Rectal smooth muscle tissue (tissue), 1 donor: ENCODE data around the gene PBX4.

Source experiments
- H3K27ac ChIP-seq: one replicate; pipeline ENCODE4 v1.7.0; 2013; ENCODE audit warnings: low read depth, low read length, inconsistent platforms
- H3K27me3 ChIP-seq: one replicate; pipeline ENCODE4 v1.7.0; 2013; ENCODE audit warnings: low read length; ENCODE audit not compliant: control insufficient read depth, insufficient read depth
- H3K36me3 ChIP-seq: one replicate; pipeline ENCODE4 v1.7.0; 2013; ENCODE audit warnings: low read length; ENCODE audit not compliant: control insufficient read depth, insufficient read depth
- H3K4me1 ChIP-seq: one replicate; pipeline ENCODE4 v1.7.0; 2013; ENCODE audit warnings: low read length; ENCODE audit not compliant: control insufficient read depth, insufficient read depth
- H3K4me3 ChIP-seq: one replicate; pipeline ENCODE4 v1.7.0; 2013; ENCODE audit warnings: low read length
- H3K9ac ChIP-seq: one replicate; pipeline ENCODE4 v1.7.0; 2013; ENCODE audit warnings: low read length

PBX4 gene

DNA sequence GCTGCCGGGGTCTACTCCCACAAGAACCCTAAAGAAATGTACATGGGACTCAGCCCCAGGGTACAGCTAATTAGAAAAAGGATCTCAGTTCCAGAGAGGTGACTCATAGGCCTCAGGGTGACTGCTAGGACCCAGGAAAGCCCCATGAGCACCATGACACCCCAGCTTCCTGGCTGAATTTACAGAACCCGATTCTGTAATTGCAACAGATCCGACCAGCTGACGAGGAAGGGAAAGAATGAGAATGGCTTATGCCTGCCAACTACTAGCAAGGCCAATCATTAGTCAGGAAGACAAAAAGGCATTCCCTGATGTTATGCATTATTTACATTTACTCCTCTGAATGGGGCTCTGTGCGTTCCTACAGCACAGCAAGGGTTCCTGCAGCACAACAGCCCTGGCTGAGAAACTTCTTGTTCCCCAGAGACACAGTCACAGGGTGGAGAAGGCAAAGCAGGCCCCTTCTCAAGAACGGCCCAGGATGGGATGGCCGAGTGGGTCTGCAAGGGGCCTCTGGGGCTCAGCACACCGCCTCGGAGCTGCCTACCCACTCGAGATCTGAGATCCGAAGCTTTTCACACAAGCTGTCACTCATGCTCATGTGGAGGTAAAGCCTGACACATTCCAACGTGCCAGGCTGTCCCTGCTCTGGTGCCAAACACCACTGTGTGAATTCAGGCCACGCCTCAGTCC, 27.2 kb downstream of the PBX4 start:
- Histone ChIP-seq H3K4me3 (peak overlapping the region; percentile 44), H3K27ac (peak overlapping the region; percentile 40), H3K27me3 (no peaks in the 10 kb centered on the region), H3K36me3 (no peaks in the 10 kb centered on the region), H3K4me1 (peaks cover 7% of the 10 kb centered on the region), H3K9ac (no peak overlapping the region)

DNA sequence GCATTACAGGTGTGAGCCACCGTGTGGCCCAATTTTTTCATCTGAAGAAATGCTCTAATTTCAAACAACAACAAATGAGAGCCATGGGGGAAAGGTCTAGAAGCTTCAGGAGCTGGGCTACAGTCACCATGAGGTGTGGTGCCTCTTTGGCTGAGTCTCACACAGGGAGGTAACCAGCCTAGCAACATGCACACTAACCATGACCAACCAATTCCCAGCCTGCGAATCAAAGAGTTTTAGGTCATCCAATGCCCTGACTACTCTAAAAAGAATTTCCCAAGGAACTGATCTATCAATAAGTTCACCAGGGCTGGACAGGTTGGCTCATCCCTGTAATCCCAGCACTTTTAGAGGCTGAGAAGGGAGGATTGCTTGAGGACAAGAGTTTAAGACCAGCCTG, 29.9 kb downstream of the PBX4 start:
- H3K27ac ChIP-seq: no peak overlapping the region
- no peak overlapping the region for H3K9ac ChIP-seq
- no peak overlapping the region for H3K4me3 ChIP-seq
- no peaks in the 10 kb centered on the region for H3K27me3 ChIP-seq
- H3K36me3 ChIP-seq: no peaks in the 10 kb centered on the region
- peaks cover 7% of the 10 kb centered on the region for H3K4me1 ChIP-seq

DNA sequence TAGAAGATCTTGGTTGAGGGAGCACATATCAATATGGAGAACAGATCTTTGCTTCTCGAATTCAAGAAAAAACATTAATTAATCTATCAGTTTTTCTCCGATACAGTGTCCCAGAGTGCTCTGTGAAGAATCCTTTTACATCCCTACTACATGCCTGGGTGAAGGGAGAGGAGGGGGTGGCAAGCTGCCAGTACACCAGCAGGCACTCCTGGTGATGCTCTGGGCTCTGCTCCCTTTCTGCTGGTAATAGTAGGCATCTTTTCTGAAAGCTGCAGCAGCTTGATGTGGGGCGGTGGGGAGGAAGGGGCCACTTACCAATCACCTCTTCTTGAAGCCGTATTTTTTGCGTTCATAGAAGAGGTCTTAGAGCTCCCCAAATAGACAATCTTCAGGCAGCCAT, 30.7 kb downstream of the PBX4 start:
- no peak overlapping the region for H3K9ac ChIP-seq
- no peaks in the 10 kb centered on the region for H3K36me3 ChIP-seq
- H3K4me3 ChIP-seq: no peak overlapping the region
- no peak overlapping the region for H3K27ac ChIP-seq
- H3K4me1 ChIP-seq: peaks cover 7% of the 10 kb centered on the region
- no peaks in the 10 kb centered on the region for H3K27me3 ChIP-seq

DNA sequence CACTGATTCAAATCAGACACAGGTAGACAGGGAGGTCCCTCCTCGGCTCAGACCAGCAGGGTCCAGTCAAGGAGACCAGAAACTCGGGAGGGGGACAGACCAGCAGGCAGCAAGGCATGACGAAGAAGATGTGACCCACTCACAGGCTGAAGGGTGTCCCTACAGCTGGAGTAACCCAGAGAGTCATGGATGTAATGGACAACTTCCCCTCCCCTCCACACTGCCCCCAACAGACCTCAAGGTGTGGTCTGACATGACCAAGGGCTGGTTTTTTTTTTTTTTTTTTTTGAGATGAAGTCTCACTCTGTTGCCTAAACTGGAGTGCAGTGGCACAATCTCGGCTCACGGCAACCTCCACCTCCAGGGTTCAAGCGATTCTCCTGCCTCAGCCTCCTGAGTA, 34.1 kb downstream of the PBX4 start:
- H3K4me1 ChIP-seq: no peaks in the 10 kb centered on the region
- no peak overlapping the region for H3K9ac ChIP-seq
- no peak overlapping the region for H3K27ac ChIP-seq
- H3K27me3 ChIP-seq: no peaks in the 10 kb centered on the region
- H3K4me3 ChIP-seq: no peak overlapping the region
- H3K36me3 ChIP-seq: no peaks in the 10 kb centered on the region

DNA sequence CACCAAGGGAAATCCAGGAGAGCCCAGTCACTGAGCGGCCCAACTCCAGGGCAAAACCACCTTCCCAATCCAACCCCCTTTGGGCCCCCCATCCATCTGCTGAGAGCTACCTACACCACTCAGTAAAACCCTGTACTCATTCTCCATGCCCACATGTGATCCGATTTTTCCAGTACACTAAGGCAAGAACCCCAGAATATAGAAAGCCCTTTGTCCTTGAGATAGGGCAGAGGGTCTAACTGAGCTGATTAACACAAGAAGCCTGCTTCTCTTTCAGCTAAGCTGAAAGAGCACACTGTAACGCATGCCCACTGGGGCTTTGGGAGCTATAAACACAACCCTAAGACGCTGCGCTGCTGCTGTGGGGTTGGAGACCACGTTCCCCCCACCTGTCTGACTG, 36.0 kb downstream of the PBX4 start:
- Histone ChIP-seq H3K27me3 (no peaks in the 10 kb centered on the region), H3K4me3 (no peak overlapping the region), H3K36me3 (no peaks in the 10 kb centered on the region), H3K4me1 (no peaks in the 10 kb centered on the region), H3K9ac (no peak overlapping the region), H3K27ac (no peak overlapping the region)

DNA sequence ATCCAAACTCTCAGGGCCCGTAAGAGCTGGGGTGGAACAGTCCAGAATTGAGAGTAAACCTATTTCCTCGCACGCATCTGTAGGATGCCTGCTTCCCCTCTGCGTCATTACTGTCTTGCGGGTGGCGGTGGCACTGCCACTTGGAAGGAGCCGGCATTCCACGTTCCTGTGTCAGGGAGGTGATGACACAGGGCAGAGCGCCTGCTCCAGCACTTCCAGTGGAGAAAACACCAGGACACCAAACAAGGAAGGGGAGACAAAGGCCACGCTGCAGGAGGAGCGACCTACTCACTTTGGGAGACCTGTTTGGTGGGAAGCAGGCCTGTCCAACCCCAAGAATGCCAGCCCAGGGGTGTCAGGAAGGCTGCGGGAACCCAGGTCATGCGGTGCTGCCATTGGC, 37.1 kb downstream of the PBX4 start:
- Histone ChIP-seq H3K36me3 (no peaks in the 10 kb centered on the region), H3K4me3 (no peak overlapping the region)

DNA sequence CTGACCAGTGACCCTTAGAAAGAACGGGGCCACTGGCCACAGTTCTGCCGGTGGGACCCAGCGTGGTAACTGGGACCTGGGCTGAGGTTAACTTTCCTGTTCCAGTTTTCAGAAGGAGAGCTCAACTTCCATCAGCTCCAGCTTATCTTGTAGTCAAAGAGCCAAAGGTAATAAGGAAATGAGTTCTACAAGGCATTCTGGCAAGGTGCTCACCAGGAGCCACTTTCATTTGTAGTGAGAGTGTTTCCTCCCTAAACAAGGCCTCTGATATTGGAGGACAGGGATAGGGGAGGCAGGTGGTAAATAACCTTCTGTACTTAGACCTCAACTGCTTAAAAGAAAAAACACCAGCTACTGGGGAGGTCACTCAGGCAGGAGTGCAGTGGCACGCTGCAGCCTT, 38.1 kb downstream of the PBX4 start:
- Histone ChIP-seq H3K9ac (no peak overlapping the region), H3K4me1 (no peaks in the 10 kb centered on the region), H3K36me3 (no peaks in the 10 kb centered on the region), H3K27ac (no peak overlapping the region), H3K4me3 (no peak overlapping the region), H3K27me3 (no peaks in the 10 kb centered on the region)

More for the DNA sequence above, 37.1 kb downstream of the PBX4 start:
- Histone ChIP-seq H3K27me3 (no peaks in the 10 kb centered on the region), H3K9ac (no peak overlapping the region), H3K27ac (no peak overlapping the region), H3K4me1 (no peaks in the 10 kb centered on the region)

DNA sequence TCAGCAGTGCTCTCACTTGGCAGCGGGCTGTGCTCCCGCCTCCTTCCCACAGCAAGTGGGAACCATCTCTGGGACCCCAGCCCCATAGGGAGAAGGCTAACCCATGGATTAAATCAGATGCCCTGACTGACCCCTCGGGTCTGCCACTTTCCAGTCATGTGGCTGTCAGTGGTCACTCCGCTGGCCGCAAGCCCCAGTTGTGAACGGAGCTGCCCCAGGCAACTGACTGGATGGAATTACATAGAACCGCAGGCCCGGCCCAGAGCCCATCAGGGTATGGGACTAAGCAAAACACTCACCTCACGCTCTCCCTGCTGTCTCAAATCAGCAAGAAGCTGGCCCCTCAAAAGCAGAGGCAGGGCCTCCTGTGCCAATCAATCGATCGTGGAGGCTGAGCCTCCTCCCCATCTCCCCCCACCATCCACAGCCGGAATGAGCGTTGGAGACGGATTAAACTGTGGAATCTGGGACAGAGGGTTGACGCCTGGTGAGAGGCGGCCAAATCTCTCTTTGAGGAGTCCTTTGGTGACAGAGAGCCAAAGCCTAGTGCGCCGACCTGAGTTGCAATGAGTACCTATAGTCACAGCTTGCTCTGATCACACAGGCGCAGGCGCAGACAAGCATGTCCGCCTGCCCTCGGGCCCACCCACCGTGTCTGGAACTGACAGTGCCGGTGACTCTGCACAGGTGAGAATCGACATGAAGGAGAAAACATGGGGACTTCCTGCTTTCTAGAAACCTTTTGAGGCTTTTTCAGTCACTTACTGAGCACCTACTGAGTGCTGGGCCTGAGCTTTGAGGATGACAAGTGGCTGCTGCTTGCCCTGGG, 38.7 kb downstream of the PBX4 start:
- no peak overlapping the region for H3K27ac ChIP-seq
- H3K4me3 ChIP-seq: no peak overlapping the region
- no peaks in the 10 kb centered on the region for H3K36me3 ChIP-seq
- no peaks in the 10 kb centered on the region for H3K27me3 ChIP-seq
- no peaks in the 10 kb centered on the region for H3K4me1 ChIP-seq
- no peak overlapping the region for H3K9ac ChIP-seq

DNA sequence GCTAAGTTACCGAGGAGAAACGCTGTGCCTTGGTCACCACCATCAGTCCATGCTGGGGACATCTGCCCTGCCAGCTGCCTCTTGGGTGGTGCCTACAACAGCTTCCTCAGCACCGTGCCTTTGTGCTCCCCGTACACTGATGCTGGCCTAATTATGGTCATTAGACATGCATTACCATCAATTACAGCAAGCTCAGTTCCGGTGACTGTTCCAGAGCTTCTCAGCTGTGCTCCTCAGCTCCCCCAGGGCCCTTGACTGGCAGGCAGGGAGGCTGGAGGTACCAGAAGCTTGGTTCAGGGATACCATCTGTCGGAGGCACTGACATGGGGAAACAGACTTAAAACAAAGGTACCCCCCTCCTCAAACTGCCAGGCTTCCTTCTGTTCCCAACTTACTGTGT, 40.2 kb downstream of the PBX4 start:
- Histone ChIP-seq H3K4me1 (no peaks in the 10 kb centered on the region), H3K36me3 (no peaks in the 10 kb centered on the region), H3K27me3 (no peaks in the 10 kb centered on the region), H3K9ac (no peak overlapping the region), H3K27ac (no peak overlapping the region), H3K4me3 (no peak overlapping the region)

DNA sequence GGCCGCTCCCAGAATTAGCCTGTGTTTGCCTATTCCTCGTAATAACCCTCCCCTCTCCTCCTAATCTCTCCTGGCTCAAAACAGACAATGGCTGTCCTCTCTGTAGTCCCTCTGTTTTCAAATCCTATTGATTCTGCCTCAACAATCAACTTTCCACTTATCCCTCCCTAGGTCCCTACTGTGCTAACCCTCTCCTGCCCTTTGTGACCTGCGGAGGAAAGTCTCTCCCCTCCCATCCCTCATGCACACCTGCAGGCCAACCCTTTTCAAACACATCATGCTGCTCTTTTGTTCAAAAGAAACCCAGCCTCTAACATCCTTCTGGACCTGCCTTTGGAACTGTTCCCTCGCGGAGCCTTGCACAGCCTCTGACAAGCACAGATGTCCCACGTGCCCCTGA, 43.1 kb downstream of the PBX4 start:
- Histone ChIP-seq H3K36me3 (no peaks in the 10 kb centered on the region), H3K27ac (no peak overlapping the region), H3K4me3 (no peak overlapping the region), H3K27me3 (no peaks in the 10 kb centered on the region), H3K9ac (no peak overlapping the region), H3K4me1 (no peaks in the 10 kb centered on the region)

DNA sequence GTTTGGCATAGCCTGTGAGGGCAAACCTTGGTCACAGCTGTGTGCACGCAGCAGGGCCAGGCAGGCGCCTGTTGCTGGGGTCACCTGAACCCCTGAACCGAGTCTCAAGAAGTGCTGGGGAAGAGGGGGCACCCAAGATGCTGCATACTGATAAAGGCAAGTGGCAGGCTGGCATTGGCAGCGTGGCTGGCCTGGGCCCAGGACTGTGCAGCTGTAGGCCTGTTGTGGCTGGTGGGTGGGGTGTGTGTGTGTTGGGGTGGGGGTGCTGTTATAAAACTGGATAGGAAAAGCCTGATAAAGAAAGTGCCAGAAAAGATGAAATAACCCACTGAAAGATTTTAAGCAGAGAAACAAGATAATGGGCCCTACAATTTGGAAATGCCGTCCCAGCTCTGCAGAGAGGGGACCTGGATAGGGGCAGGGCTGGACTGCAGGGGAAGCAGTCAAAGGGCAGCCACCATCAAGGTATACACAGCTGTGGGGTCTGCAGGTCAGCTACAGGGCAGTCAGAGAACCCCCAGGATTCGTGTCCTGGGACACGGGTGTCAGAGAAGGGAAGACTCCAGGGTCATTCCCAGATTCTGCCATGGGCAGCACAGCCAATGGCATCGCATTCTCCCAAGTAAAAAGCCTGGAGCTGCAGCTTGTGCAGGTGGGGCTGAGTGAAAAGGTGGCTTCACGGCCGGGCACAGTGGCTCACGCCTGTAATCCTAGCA, 47.3 kb downstream of the PBX4 start:
- Histone ChIP-seq H3K9ac (no peak overlapping the region), H3K27ac (no peak overlapping the region), H3K27me3 (no peaks in the 10 kb centered on the region), H3K36me3 (no peaks in the 10 kb centered on the region), H3K4me3 (no peak overlapping the region), H3K4me1 (no peaks in the 10 kb centered on the region)

DNA sequence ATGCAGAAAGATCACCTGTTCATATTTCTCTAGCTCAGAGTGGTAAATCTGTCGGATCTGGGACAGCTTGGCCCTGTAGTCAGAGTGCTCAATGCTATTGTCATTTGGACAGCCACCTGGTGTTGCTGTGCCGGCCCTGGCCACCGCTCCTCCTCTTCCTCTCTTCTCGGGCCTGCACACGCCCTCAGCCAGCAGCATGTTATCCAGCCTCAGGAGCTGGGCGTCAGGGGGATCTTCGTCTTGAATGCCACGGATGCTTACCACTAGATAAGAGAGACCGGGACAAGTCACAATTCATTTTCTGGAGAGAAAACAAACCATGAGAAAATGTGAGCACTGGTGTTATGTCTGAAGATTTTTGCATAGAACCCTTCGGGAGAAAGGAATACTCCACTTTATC, 47.9 kb downstream of the PBX4 start:
- Histone ChIP-seq H3K27ac (no peak overlapping the region), H3K27me3 (no peaks in the 10 kb centered on the region), H3K4me1 (no peaks in the 10 kb centered on the region), H3K36me3 (no peaks in the 10 kb centered on the region), H3K4me3 (no peak overlapping the region), H3K9ac (no peak overlapping the region)
